Measurements from ENCODE around the gene MLXIPL. TPM values are rescaled to one million over a fixed set of nuclear protein-coding genes. Genes with fewer than 3 reads are reported as not detected.
A peak's percentile ranks its signal among the peaks of the same experiment; 100 is the strongest.

Gene MLXIPL
- total and polyA plus RNA-seq, 2 donors (not counting 3 experiments of a cell fraction or from before 2014, with no cell fraction given), result not detected

DNA sequence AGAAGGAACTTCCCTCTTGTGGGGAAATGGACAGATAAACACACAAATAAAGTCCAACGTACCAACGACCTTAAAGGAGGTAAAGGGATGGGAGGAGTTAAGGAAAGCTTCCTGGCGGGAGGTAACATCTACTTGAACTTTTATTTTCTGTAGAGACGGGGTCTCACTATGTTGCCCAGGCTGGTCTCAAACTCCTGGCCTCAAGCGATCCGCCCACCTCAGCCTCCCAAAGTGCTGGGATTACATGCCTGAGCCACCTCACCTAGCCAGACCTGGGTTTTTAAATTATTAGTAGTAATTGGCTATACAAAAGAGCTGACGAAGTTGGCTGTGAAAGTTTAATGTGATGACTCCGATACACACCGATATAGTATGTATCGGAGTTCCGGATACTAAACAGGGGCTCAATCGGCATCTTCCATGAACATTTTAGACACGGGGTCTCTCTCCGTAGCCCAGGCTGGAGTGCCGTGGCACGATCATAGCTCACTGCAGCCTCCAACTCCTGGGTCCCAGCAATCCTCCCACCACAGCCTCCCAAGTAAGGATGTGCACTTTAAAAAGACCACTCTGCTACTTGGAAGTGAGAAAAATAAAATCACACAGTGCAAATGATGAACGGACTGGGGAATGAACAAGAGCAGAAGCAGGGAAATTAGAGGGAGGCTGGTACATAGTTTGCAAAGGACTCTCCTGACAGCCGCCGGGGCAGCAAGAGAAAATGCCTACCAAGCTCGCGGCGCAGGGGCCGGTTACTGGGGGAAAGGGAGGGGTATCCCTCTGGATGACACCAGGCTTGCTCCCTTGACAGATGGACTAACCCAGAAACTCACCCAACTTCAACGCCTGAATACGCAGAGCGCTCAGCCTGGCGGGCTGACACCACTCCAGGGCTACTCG is 67.9 kb downstream of the MLXIPL start:
- no peaks in the 10 kb centered on the region for H3K27me3 ChIP-seq (ENCODE audit: control insufficient read depth in 2 of 2, insufficient read depth in 2 of 2, low read length in 2 of 2)
- H3K27ac ChIP-seq (ENCODE audit: insufficient read depth, low read depth, low read length), result peak overlapping the region; percentile 42
- peaks cover 2% of the 10 kb centered on the region for H4K20me1 ChIP-seq (replicated peaks; ENCODE audit: control insufficient read depth, extremely low read depth, insufficient read depth, low read length)
- no peaks in the 10 kb centered on the region for H3K36me3 ChIP-seq (ENCODE audit: control insufficient read depth in 2 of 2, extremely low read depth in 1 of 2, insufficient read depth in 2 of 2, low read length in 2 of 2)
- BruUV-seq (replicated peaks), result TSS peak; percentile 46
- H3K4me3 ChIP-seq (replicated peaks in 1 of 3; ENCODE audit: insufficient read depth in 1 of 3, low read depth in 1 of 3, low read length in 3 of 3), result peak overlapping the region; percentile 69 to 90 (median 82)
- intact Hi-C loops (cut with micrococcal nuclease), result loop anchor here (1.0 kb wide), 2 partner anchors 22 to 34 kb away; partner anchors contain the start of genes BAZ1B and TBL2
- ChIA-PET CTCF (interaction anchor here (0.8 to 1.1 kb wide), 3 partner anchors 22 to 182 kb away, joined by 3 to 5 read pairs (median 3); partner anchors contain the start of genes ABHD11 and TBL2), POLR2A (interaction anchor here (0.6 to 1.3 kb wide), 3 partner anchors 22 to 146 kb away, joined by 4 to 5 read pairs (median 5); partner anchors contain the start of genes BAZ1B and TBL2)
- no peaks in the 10 kb centered on the region for H3K9me3 ChIP-seq (replicated peaks; ENCODE audit: control insufficient read depth, insufficient read depth, low read length)
- H2AFZ ChIP-seq (ENCODE audit: low read depth, low read length), result peak overlapping the region; percentile 28
- H3K9me1 ChIP-seq (replicated peaks; ENCODE audit: control insufficient read depth, extremely low read depth, insufficient read depth, low read length), result no peaks in the 10 kb centered on the region
- TF ChIP-seq FOS (IDR thresholded peaks at IDR 0.05; ENCODE audit: borderline replicate concordance, insufficient read depth, low read length) (no peak), POLR2A (IDR thresholded peaks at IDR 0.05; ENCODE audit: low read depth, low read length) (peak; percentile 69)
- H3K9ac ChIP-seq (replicated peaks; ENCODE audit: extremely low read depth, insufficient read depth, low read length), result peak overlapping the region; percentile 100
- no peak for DNase-seq (ENCODE audit: low read depth, low spot score)
- H3K4me1 ChIP-seq (ENCODE audit: control insufficient read depth, extremely low read depth, insufficient read depth, low read length), result peaks cover 18% of the 10 kb centered on the region
- dilution Hi-C loops (cut with MboI; ENCODE audit: extremely low pct_ligation_motif_present, low sequenced_read_pairs), result no loop called here
- H3K79me2 ChIP-seq (ENCODE audit: control insufficient read depth, insufficient read depth, low read length), result peaks cover 46% of the 10 kb centered on the region
- peak overlapping the region; percentile 88 for H3K4me2 ChIP-seq (ENCODE audit: insufficient read depth, low read length)
- no peak for FAIRE-seq

GRCh38 chr7:73555411-73555982 is 68.8 kb downstream of the MLXIPL start:
- Histone ChIP-seq H3K36me3 (ENCODE audit: control insufficient read depth in 2 of 2, extremely low read depth in 1 of 2, insufficient read depth in 2 of 2, low read length in 2 of 2) (peaks cover 2 to 4% of the 10 kb centered on the region in 2 experiments), H2AFZ (ENCODE audit: low read depth, low read length) (no peak overlapping the region), H3K79me2 (ENCODE audit: control insufficient read depth, insufficient read depth, low read length) (peaks cover 52% of the 10 kb centered on the region), H3K27ac (ENCODE audit: insufficient read depth, low read depth, low read length) (no peak overlapping the region), H3K27me3 (ENCODE audit: control insufficient read depth in 2 of 2, insufficient read depth in 2 of 2, low read length in 2 of 2) (no peaks in the 10 kb centered on the region), H3K9me1 (replicated peaks; ENCODE audit: control insufficient read depth, extremely low read depth, insufficient read depth, low read length) (no peaks in the 10 kb centered on the region), H3K4me2 (ENCODE audit: insufficient read depth, low read length) (peak overlapping the region; percentile 88), H3K4me1 (ENCODE audit: control insufficient read depth, extremely low read depth, insufficient read depth, low read length) (peaks cover 18% of the 10 kb centered on the region), H3K9ac (replicated peaks; ENCODE audit: extremely low read depth, insufficient read depth, low read length) (peak overlapping the region; percentile 100), H4K20me1 (replicated peaks; ENCODE audit: control insufficient read depth, extremely low read depth, insufficient read depth, low read length) (peaks cover 2% of the 10 kb centered on the region), H3K4me3 (replicated peaks in 1 of 3; ENCODE audit: insufficient read depth in 1 of 3, low read depth in 1 of 3, low read length in 3 of 3) (peak overlapping the region in 2 of 3 experiments; percentile 82 to 90), H3K9me3 (replicated peaks; ENCODE audit: control insufficient read depth, insufficient read depth, low read length) (no peaks in the 10 kb centered on the region)
- dilution Hi-C loops (cut with MboI; ENCODE audit: extremely low pct_ligation_motif_present, low sequenced_read_pairs) (no loop called here), intact Hi-C loops (cut with micrococcal nuclease) (no loop called here)
- no TSS peak for BruUV-seq (replicated peaks)
- TF ChIP-seq FOS (IDR thresholded peaks at IDR 0.05; ENCODE audit: borderline replicate concordance, insufficient read depth, low read length) (no peak), MYC (IDR thresholded peaks at IDR 0.05; ENCODE audit: low read depth, low read length) (no peak), POLR2A (IDR thresholded peaks at IDR 0.05; ENCODE audit: low read depth, low read length) (no peak), JUN (IDR thresholded peaks at IDR 0.05; ENCODE audit: borderline replicate concordance, insufficient read depth, insufficient read length, low read depth) (no peak), MAX (IDR thresholded peaks at IDR 0.05; ENCODE audit: insufficient read depth, insufficient read length) (no peak), CTCF (IDR thresholded peaks at IDR 0.05; ENCODE audit: extremely low read depth in 1 of 2, insufficient read depth in 1 of 2, low read depth in 1 of 2, low read length in 2 of 2) (no peak), GATA2 (IDR thresholded peaks at IDR 0.05; ENCODE audit: insufficient read depth, insufficient read length, low read depth, low read length) (no peak), POLR2AphosphoS5 (IDR thresholded peaks at IDR 0.05; ENCODE audit: insufficient read depth, low read depth, low read length) (no peak), EZH2 (IDR thresholded peaks at IDR 0.05; ENCODE audit: borderline replicate concordance, low read depth, low read length, severe bottlenecking) (no peak)
- peak; percentile 57 for FAIRE-seq
- peak; percentile 17 for DNase-seq (ENCODE audit: low read depth, low spot score)
- POLR2A ChIA-PET, result no interaction called here
- CTCF ChIA-PET, result no interaction called here

Data from endothelial cell of umbilical vein (primary cell).